Bronchus fibroblast of lung (primary cell): ENCODE results near the gene STEAP1B. TPM values are rescaled to one million over a fixed set of nuclear protein-coding genes. Genes with fewer than 3 reads are reported as not detected.

Experiments used
- total RNA-seq: library from RNA; depleted of rRNA; stranded (reverse); fragments of >200 nt; gene quantifications from 2 replicates; pipeline ENCODE4 v1.2.3, GENCODE V29; 2015

The STEAP1B gene
- 23.0 and 24.7 TPM in 2 replicates for total RNA-seq

GRCh38 chr7:22499888-22500689 is at the start of gene STEAP1B:
STEAP1B (minus strand) TSS chr7:22500188; CDS start chr7:22494855, 5,333 bp downstream.

Other genes with a start within 250 kb of the STEAP1B start
- gene RAPGEF5, start 143.0 kb downstream of the STEAP1B start, total RNA-seq, result 0.15 and 0.34 TPM in 2 replicates
- 0.17 and 1.0 TPM in 2 replicates for gene IL6, start 227.0 kb upstream of the STEAP1B start, total RNA-seq